SK-N-SH (cell line): ENCODE data around the gene PIK3R5. TPM values are rescaled to one million over a fixed set of nuclear protein-coding genes. Genes with fewer than 3 reads are reported as not detected.

ENCODE experiments used
- CTCF ChIA-PET: fragments of 300-600, 350-600 bp; formaldehyde crosslinking; extraction: SDS; loops from one replicate; lab custom pipeline; 2021; lab: Yijun Ruan, JAX
- POLR2A ChIA-PET: fragments of 350-600 bp; sonication (Branson Sonifier 250); formaldehyde crosslinking; extraction: SDS; loops from one replicate; lab custom pipeline; 2020; ENCODE audit warnings: antibody characterized with exemption, inconsistent platforms; lab: Yijun Ruan, JAX
- DNase-seq: peaks from one replicate; pipeline ENCODE4 v3.0.0; 2012
- H2AFZ ChIP-seq: fragments of 200-600 bp; sonication (generic); 2 replicates; pipeline ENCODE4 v1.8.1; 2016; ENCODE audit warnings: antibody characterized with exemption, mild to moderate bottlenecking, low read depth
- H3F3A ChIP-seq: fragments of 200-600 bp; sonication (generic); replicated peaks from 2 replicates; pipeline ENCODE3; 2016; ENCODE audit warnings: antibody characterized with exemption, mild to moderate bottlenecking; ENCODE audit not compliant: insufficient read depth
- H3K27ac ChIP-seq, 2 experiments: fragments of 200-500 bp in 1 of 2; fragments of 200-600 bp in 1 of 2; sonication (Bioruptor generic) in 1 of 2; sonication (generic), shearing (Covaris generic) in 1 of 2; 2 replicates each; pipeline versions ENCODE4 v1.5.1 to v1.6.1; 2014 to 2016; ENCODE audit warnings: low read depth in 2 of 2, inconsistent platforms in 1 of 2, low read length in 1 of 2, mild to moderate bottlenecking in 1 of 2, mixed read lengths in 1 of 2
- H3K27me3 ChIP-seq: fragments of 200-600 bp; sonication (generic), shearing (Covaris generic); 2 replicates; pipeline ENCODE4 v1.6.1; 2016; ENCODE audit warnings: mixed run types; ENCODE audit not compliant: insufficient read depth
- H3K36me3 ChIP-seq, 2 experiments: fragments of 200-500 bp in 1 of 2; fragments of 200-600 bp in 1 of 2; sonication (Bioruptor generic) in 1 of 2; sonication (generic) in 1 of 2; replicated peaks in 1 of 2; 2 replicates each; pipeline versions ENCODE3 to v1.5.1; 2014 to 2016; ENCODE audit warnings: low read length in 1 of 2, mild to moderate bottlenecking in 1 of 2; ENCODE audit not compliant: insufficient read depth in 2 of 2, control insufficient read depth in 1 of 2
- H3K4me1 ChIP-seq, 2 experiments: fragments of 200-500 bp in 1 of 2; fragments of 200-600 bp in 1 of 2; sonication (Bioruptor generic) in 1 of 2; sonication (generic), shearing (Covaris generic) in 1 of 2; 2 replicates each; pipeline versions ENCODE4 v1.5.1 to v1.6.1; 2014 to 2016; ENCODE audit warnings: low read depth in 1 of 2, low read length in 1 of 2, mixed run types in 1 of 2; ENCODE audit not compliant: insufficient read depth in 2 of 2, control insufficient read depth in 1 of 2
- H3K4me2 ChIP-seq: fragments of 200-600 bp; sonication (generic), shearing (Covaris generic); 2 replicates; pipeline ENCODE4 v1.6.1; 2017; ENCODE audit warnings: mixed run types
- H3K4me3 ChIP-seq, 2 experiments: fragments of 200-500 bp in 1 of 2; fragments of 200-600 bp in 1 of 2; sonication (Bioruptor generic) in 1 of 2; sonication (generic), shearing (Covaris generic) in 1 of 2; 2 replicates each; pipeline versions ENCODE4 v1.5.1 to v1.8.1; 2014 to 2016; ENCODE audit warnings: low read depth in 2 of 2, inconsistent platforms in 1 of 2, low read length in 1 of 2, mild to moderate bottlenecking in 1 of 2, mixed read lengths in 1 of 2, moderate library complexity in 1 of 2
- H3K79me2 ChIP-seq: fragments of 200-600 bp; sonication (generic); 2 replicates; pipeline ENCODE4 v1.8.1; 2017; ENCODE audit warnings: mild to moderate bottlenecking; ENCODE audit not compliant: insufficient read depth
- H3K9ac ChIP-seq: fragments of 200-600 bp; sonication (generic); 2 replicates; pipeline ENCODE4 v1.6.1; 2017; ENCODE audit warnings: mixed run types
- H3K9me2 ChIP-seq: fragments of 200-600 bp; sonication (generic); 2 replicates; pipeline ENCODE4 v1.6.1; 2017; ENCODE audit warnings: mixed run types
- H3K9me3 ChIP-seq: fragments of 200-600 bp; sonication (generic); 2 replicates; pipeline ENCODE4 v1.6.1; 2017; ENCODE audit warnings: mixed run types, mild to moderate bottlenecking, moderate library complexity
- H4K20me1 ChIP-seq: fragments of 200-600 bp; sonication (generic); 2 replicates; pipeline ENCODE4 v1.6.1; 2017; ENCODE audit warnings: mild to moderate bottlenecking, mixed run types; ENCODE audit not compliant: insufficient read depth
- CTCF ChIP-seq: fragments of 200-600 bp; sonication (generic); IDR thresholded peaks from 2 replicates; pipeline ENCODE4 v1.6.1; 2017; ENCODE audit warnings: antibody characterized with exemption, mild to moderate bottlenecking, moderate library complexity
- ELF1 ChIP-seq: IDR thresholded peaks from 2 replicates; pipeline ENCODE4 v1.4.0; 2012
- EP300 ChIP-seq, 2 experiments: IDR thresholded peaks; 2 replicates each; pipeline versions ENCODE4 v1.4.0 to v1.6.1; 2012; ENCODE audit warnings: borderline replicate concordance in 1 of 2, low read depth in 1 of 2, low read length in 1 of 2
- FOSL2 ChIP-seq: IDR thresholded peaks from 2 replicates; pipeline ENCODE4 v1.4.0; 2012; ENCODE audit warnings: low read depth, mild to moderate bottlenecking, moderate library complexity, borderline replicate concordance
- IRF3 ChIP-seq: fragments of 150-350 bp; IDR thresholded peaks from 2 replicates; pipeline ENCODE4 v1.6.1; 2016; ENCODE audit warnings: mild to moderate bottlenecking, low read depth, low read length
- MAX ChIP-seq: IDR thresholded peaks from 2 replicates; pipeline ENCODE4 v1.4.0; 2012; ENCODE audit warnings: low read depth
- MEF2A ChIP-seq: IDR thresholded peaks from 2 replicates; pipeline ENCODE4 v1.4.0; 2012; ENCODE audit warnings: low read depth, borderline replicate concordance
- NFIC ChIP-seq: IDR thresholded peaks from 2 replicates; pipeline ENCODE4 v1.4.0; 2012; ENCODE audit warnings: borderline replicate concordance
- PBX3 ChIP-seq: IDR thresholded peaks from 2 replicates; pipeline ENCODE4; 2012
- POLR2AphosphoS5 ChIP-seq: IDR thresholded peaks from 2 replicates; pipeline ENCODE4 v1.6.1; 2012; ENCODE audit warnings: low read depth, low read length
- RAD21 ChIP-seq: IDR thresholded peaks from 2 replicates; pipeline ENCODE4 v1.6.1; 2012; ENCODE audit warnings: mild to moderate bottlenecking, low read length
- REST ChIP-seq: IDR thresholded peaks from 2 replicates; pipeline ENCODE4 v1.6.1; 2012; ENCODE audit warnings: mild to moderate bottlenecking, low read depth, low read length, moderate library complexity
- RXRA ChIP-seq: IDR thresholded peaks from 2 replicates; pipeline ENCODE4 v1.4.0; 2012; ENCODE audit warnings: low read depth, mild to moderate bottlenecking, borderline replicate concordance
- SIN3A ChIP-seq: IDR thresholded peaks from 2 replicates; pipeline ENCODE4 v1.6.1; 2012; ENCODE audit warnings: low read depth, mild to moderate bottlenecking, low read length, moderate library complexity, borderline replicate concordance
- SMC3 ChIP-seq: IDR thresholded peaks from 2 replicates; pipeline ENCODE4 v1.6.1; 2012; ENCODE audit warnings: low read depth, low read length, improper control_type of control experiment
- TEAD4 ChIP-seq: IDR thresholded peaks from 2 replicates; pipeline ENCODE4 v1.4.0; 2012; ENCODE audit warnings: mild to moderate bottlenecking, borderline replicate concordance; ENCODE audit not compliant: insufficient read depth
- YY1 ChIP-seq: IDR thresholded peaks from 2 replicates; pipeline ENCODE4 v1.4.0; 2012; ENCODE audit warnings: low read depth, mild to moderate bottlenecking
- ZBTB33 ChIP-seq: IDR thresholded peaks from 2 replicates; pipeline ENCODE4 v1.4.0; 2012; ENCODE audit warnings: low read depth, borderline replicate concordance
- WGBS: methylation state at CpG from one replicate; pipeline ENCODE4 v1.1.6; 2017; ENCODE audit warnings: low lambda C conversion rate; 5-methylcytosine and 5-hydroxymethylcytosine counted together
- polyA plus RNA-seq, 3 experiments: library from polyadenylated mRNA; depleted of rRNA; stranded (reverse); fragments of >200 nt; gene quantifications; 2 replicates each; pipeline ENCODE4 v1.2.3, GENCODE V29; 2012

Gene PIK3R5
- polyA plus RNA-seq, 1 of the 3 experiments (the other 2 are of a cell fraction), result not detected

- Histone ChIP-seq H3K4me2 (no peak overlapping the region), H3K4me3 (no peak overlapping the region), H3K9me2 (no peaks in the 10 kb centered on the region), H3K27me3 (peaks cover 63% of the 10 kb centered on the region; the same call in 1 of the 2 replicates)
- TF ChIP-seq NFIC (no peak), SMC3 (no peak), SIN3A (no peak), RXRA (no peak), IRF3 (no peak), TEAD4 (no peak), MAX (no peak)
- TF ChIP-seq, all 33 proteins: peak for 0
- Histone ChIP-seq H3K4me1 (no peaks in the 10 kb centered on the region), H3K9ac (no peak overlapping the region), H3F3A (no peaks in the 10 kb centered on the region), H3K36me3 (no peaks in the 10 kb centered on the region), H3K9me3 (no peaks in the 10 kb centered on the region), H3K79me2 (no peaks in the 10 kb centered on the region), H4K20me1 (no peaks in the 10 kb centered on the region), H3K27ac (no peak overlapping the region), H2AFZ (no peak overlapping the region)
- WGBS, result 37% methylated on average over 6 of the region's 6 CpGs
- POLR2A ChIA-PET, result no interaction called here
- CTCF ChIA-PET, result interaction anchor here (1.3 kb wide), 1 partner anchor 23 kb away, joined by 3 read pairs; no protein-coding TSS in a partner anchor
- no peak for DNase-seq
These were observed 65.3 kb downstream of the PIK3R5 start for GRCh38 chr17:8900207-8900606.

GRCh38 chr17:8898636-8899035, 66.9 kb downstream of the PIK3R5 start:
- 5% methylated on average over 6 of the region's 6 CpGs for WGBS
- Histone ChIP-seq H2AFZ (no peak overlapping the region), H3K4me1 (no peaks in the 10 kb centered on the region), H3K36me3 (no peaks in the 10 kb centered on the region), H3F3A (no peaks in the 10 kb centered on the region), H3K9ac (no peak overlapping the region), H4K20me1 (no peaks in the 10 kb centered on the region), H3K79me2 (no peaks in the 10 kb centered on the region), H3K27me3 (peaks cover 51% of the 10 kb centered on the region; the same call in 1 of the 2 replicates), H3K4me2 (no peak overlapping the region), H3K9me2 (no peaks in the 10 kb centered on the region), H3K27ac (no peak overlapping the region), H3K4me3 (no peak overlapping the region), H3K9me3 (no peaks in the 10 kb centered on the region)
- ChIA-PET CTCF (no interaction called here), POLR2A (no interaction called here)
- DNase-seq, result no peak
- TF ChIP-seq MEF2A (no peak), EP300 (IDR thresholded peaks at IDR 0.05; ENCODE audit: borderline replicate concordance in 1 of 2, low read depth in 1 of 2, low read length in 1 of 2) (no peak), CTCF (no peak), RXRA (no peak), FOSL2 (no peak), POLR2AphosphoS5 (no peak), ZBTB33 (no peak), RAD21 (no peak), REST (no peak), YY1 (no peak), PBX3 (no peak), ELF1 (no peak)
